ENCODE measurements around the gene SP140.
"Not testable (repeated sequence)": the region's sequence is repeated elsewhere in the genome, so short reads cannot be mapped to it uniquely, and the experiment has no call there.

SP140 gene

GRCh38 chr2:230282936-230283335 lies 57.4 kb downstream of the SP140 start:
- TF ChIP-seq PKNOX1 (IDR thresholded peaks at IDR 0.05): no peak
- TF ChIP-seq ZNF384 (IDR thresholded peaks at IDR 0.05): no peak
- no peak for TF ChIP-seq FOXK2 (IDR thresholded peaks at IDR 0.05)
- TF ChIP-seq NFRKB (IDR thresholded peaks at IDR 0.05): no peak
- TF ChIP-seq SP1 (IDR thresholded peaks at IDR 0.05): no peak
- DNase-seq (ENCODE audit: extremely low spot score): no peak
- ChIA-PET POLR2A (no interaction called here), CTCF (no interaction called here)

GRCh38 chr2:230286048-230286447 lies 60.5 kb downstream of the SP140 start:
- TF ChIP-seq CTBP1 (IDR thresholded peaks at IDR 0.05; ENCODE audit: borderline replicate concordance) (no peak), LEF1 (IDR thresholded peaks at IDR 0.05; ENCODE audit: borderline replicate concordance) (no peak), NFRKB (IDR thresholded peaks at IDR 0.05) (no peak), FOXA1 (IDR thresholded peaks at IDR 0.05) (no peak), BHLHE40 (IDR thresholded peaks at IDR 0.05; ENCODE audit: borderline replicate concordance) (no peak), SP1 (IDR thresholded peaks at IDR 0.05) (no peak), PKNOX1 (IDR thresholded peaks at IDR 0.05) (no peak), ZNF384 (IDR thresholded peaks at IDR 0.05) (no peak), HDGF (IDR thresholded peaks at IDR 0.05; ENCODE audit: borderline replicate concordance) (no peak), L3MBTL2 (conservative IDR thresholded peaks at IDR 0.05) (no peak)
- no peak for DNase-seq (ENCODE audit: extremely low spot score)
- POLR2A ChIA-PET: no interaction called here
- CTCF ChIA-PET: no interaction called here

DNA sequence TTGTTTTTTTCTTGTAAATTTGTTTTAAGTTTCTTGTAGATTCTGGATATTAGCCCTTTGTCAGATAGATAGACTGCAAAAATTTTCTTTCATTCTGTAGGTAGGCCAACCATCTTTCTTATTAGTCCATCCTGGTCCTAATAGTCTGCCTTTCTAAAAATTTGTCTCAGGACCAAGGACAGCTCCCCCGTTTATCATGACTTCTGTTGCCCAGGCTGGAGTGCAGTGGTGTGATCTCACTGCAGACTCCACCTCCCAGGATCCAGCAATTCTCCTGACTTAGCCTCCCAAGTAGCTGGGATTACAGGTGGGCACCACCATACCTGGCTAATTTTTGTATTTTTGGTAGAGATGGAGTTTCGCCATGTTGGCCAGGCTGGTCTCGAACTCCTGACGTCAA lies 63.8 kb downstream of the SP140 start:
- CTCF ChIA-PET; DNase-seq (ENCODE audit: extremely low spot score); POLR2A ChIA-PET: not testable (repeated sequence)

DNA sequence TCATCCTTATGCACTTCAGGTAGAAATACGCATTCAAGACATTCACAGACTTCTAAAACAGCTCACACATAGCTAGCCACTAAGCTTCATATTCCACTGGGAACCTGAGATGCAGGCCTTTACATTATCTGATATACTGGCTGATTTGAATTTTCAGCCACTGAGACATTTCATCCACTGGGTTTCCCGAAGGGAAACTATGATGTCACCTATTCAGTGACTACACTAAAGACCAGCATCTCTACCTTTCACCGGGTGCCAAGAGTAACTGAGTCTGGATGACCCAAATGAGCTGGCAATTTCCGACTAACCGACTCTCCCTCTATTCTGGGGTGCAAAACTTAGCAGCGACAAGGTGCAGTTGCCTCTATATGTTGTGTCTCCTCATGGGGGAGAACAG lies 69.7 kb downstream of the SP140 start:
- TF ChIP-seq SUZ12 (IDR thresholded peaks at IDR 0.05) (no peak), ELF4 (IDR thresholded peaks at IDR 0.05) (no peak), FOXK2 (IDR thresholded peaks at IDR 0.05) (no peak), L3MBTL2 (conservative IDR thresholded peaks at IDR 0.05) (no peak), ZNF384 (IDR thresholded peaks at IDR 0.05) (no peak), ARNT (IDR thresholded peaks at IDR 0.05) (no peak), HDGF (IDR thresholded peaks at IDR 0.05; ENCODE audit: borderline replicate concordance) (no peak), PKNOX1 (IDR thresholded peaks at IDR 0.05) (no peak), FOXM1 (IDR thresholded peaks at IDR 0.05; ENCODE audit: borderline replicate concordance) (no peak), NFRKB (IDR thresholded peaks at IDR 0.05) (no peak)
- ChIA-PET POLR2A (no interaction called here), CTCF (no interaction called here)
- no peak for DNase-seq (ENCODE audit: extremely low spot score)

- no peak for DNase-seq (ENCODE audit: extremely low spot score)
- TF ChIP-seq PKNOX1 (IDR thresholded peaks at IDR 0.05) (no peak), TARDBP (IDR thresholded peaks at IDR 0.05) (no peak)
- ChIA-PET CTCF (no interaction called here), POLR2A (no interaction called here)
Measured at GRCh38 chr2:230296917-230297316, 71.4 kb downstream of the SP140 start.

GRCh38 chr2:230299618-230300017 lies 74.1 kb downstream of the SP140 start:
- ChIA-PET CTCF (no interaction called here), POLR2A (no interaction called here)
- DNase-seq (ENCODE audit: extremely low spot score): no peak
- TF ChIP-seq NFRKB (IDR thresholded peaks at IDR 0.05) (no peak), BHLHE40 (IDR thresholded peaks at IDR 0.05; ENCODE audit: borderline replicate concordance) (no peak), ZNF384 (IDR thresholded peaks at IDR 0.05) (no peak), FOXA1 (IDR thresholded peaks at IDR 0.05) (no peak), FOXM1 (IDR thresholded peaks at IDR 0.05; ENCODE audit: borderline replicate concordance) (no peak)

GRCh38 chr2:230305416-230306275 lies 80.1 kb downstream of the SP140 start:
- ChIA-PET CTCF (no interaction called here), POLR2A (no interaction called here)
- no peak for DNase-seq (ENCODE audit: extremely low spot score)
- TF ChIP-seq HDGF (IDR thresholded peaks at IDR 0.05; ENCODE audit: borderline replicate concordance) (no peak), NFRKB (IDR thresholded peaks at IDR 0.05) (no peak), TARDBP (IDR thresholded peaks at IDR 0.05) (no peak), ARNT (IDR thresholded peaks at IDR 0.05) (no peak), SUZ12 (IDR thresholded peaks at IDR 0.05) (no peak), PKNOX1 (IDR thresholded peaks at IDR 0.05) (no peak), SP1 (IDR thresholded peaks at IDR 0.05) (no peak), ELF4 (IDR thresholded peaks at IDR 0.05) (no peak), LEF1 (IDR thresholded peaks at IDR 0.05; ENCODE audit: borderline replicate concordance) (no peak), FOXM1 (IDR thresholded peaks at IDR 0.05; ENCODE audit: borderline replicate concordance) (no peak), FOXK2 (IDR thresholded peaks at IDR 0.05) (no peak), CTBP1 (IDR thresholded peaks at IDR 0.05; ENCODE audit: borderline replicate concordance) (no peak), L3MBTL2 (conservative IDR thresholded peaks at IDR 0.05) (no peak), ZNF384 (IDR thresholded peaks at IDR 0.05) (no peak), FOXA1 (IDR thresholded peaks at IDR 0.05) (no peak), BHLHE40 (IDR thresholded peaks at IDR 0.05; ENCODE audit: borderline replicate concordance) (no peak)
